ENCODE data around the gene DNAJA3.

DNA sequence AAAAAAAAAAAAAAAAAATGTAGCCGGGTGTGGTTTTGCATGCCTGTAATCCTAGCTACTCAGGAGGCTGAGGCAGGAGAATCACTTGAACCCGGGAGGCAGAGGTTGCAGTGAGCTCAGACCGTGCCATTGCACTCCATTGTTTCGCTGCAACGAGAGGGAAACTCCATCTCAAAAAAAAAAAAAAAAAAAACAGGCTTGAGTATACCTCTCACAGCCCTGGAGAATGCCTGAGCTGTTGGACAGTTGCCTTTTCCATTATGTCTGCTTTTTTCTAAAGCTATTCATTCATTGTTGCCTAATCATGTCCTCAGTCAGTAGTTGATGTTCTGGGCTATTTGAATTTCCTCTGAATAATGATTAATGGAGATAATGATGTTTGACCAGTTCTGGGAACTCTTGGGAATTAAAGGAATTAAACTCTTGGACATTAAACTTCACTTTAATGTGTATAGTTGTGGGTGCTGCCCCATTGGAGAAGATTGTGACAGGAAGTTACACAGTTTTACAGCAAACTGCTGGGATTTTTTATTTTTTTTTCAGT, 62.4 kb downstream of the DNAJA3 start:
- no peak for TF ChIP-seq POLR2A (IDR thresholded peaks at IDR 0.05; ENCODE audit: low read length)
- TF ChIP-seq GATA1 (IDR thresholded peaks at IDR 0.05; ENCODE audit: low read depth, low read length): no peak

All from erythroblast (primary cell).